Pancreas (tissue), 10 donors: ENCODE results near the gene XCL1. TPM values are rescaled to one million over a fixed set of nuclear protein-coding genes. Genes with fewer than 3 reads are reported as not detected.

Experiments
- ATAC-seq, 4 donors: fragments of 200-7000 bp; cut with Tn5 transposase; one replicate each; pipeline versions ENCODE4 v1.8.0 to v1.9.1; 2020; ENCODE audit warnings: mild to moderate bottlenecking in 4 of 4, moderate library complexity in 4 of 4
- DNase-seq, 6 donors: peaks; one replicate each; pipeline ENCODE4 v3.0.0-alpha.2; 2020
- FAIRE-seq: peaks from 2 replicates; lab custom pipeline; 2012; peaks lifted over from hg19 to GRCh38; lab: Jason Lieb, UNC
- H3K27ac ChIP-seq, 4 donors: fragments of 200-600 bp; sonication (generic); 1 replicate in 3 of 4; 2 replicates in 1 of 4; pipeline versions ENCODE4 v1.5.0 to v1.8.0; 2020
- H3K27me3 ChIP-seq, 4 donors: fragments of 200-600 bp; one replicate each; pipeline ENCODE4 v1.8.0; 2021
- H3K36me3 ChIP-seq, 3 donors: fragments of 200-600 bp; sonication (generic) in 1 of 3; one replicate each; pipeline versions ENCODE4 v1.5.0 to v1.8.0; 2020 to 2021
- H3K4me1 ChIP-seq, 3 donors: fragments of 200-600 bp; one replicate each; pipeline ENCODE4 v1.8.0; 2021
- H3K4me3 ChIP-seq, 4 donors: fragments of 200-600 bp; sonication (generic) in 2 of 4; one replicate each; pipeline versions ENCODE4 v1.5.0 to v1.8.0; 2020 to 2021
- H3K9me3 ChIP-seq, 4 donors: fragments of 200-600 bp; one replicate each; pipeline ENCODE4 v1.8.0; 2021
- CTCF ChIP-seq, 4 donors: fragments of 200-600 bp; sonication (generic) in 3 of 4; IDR thresholded peaks; one replicate each; pipeline versions ENCODE4 v1.5.0 to v1.8.0; 2021; ENCODE audit warnings: antibody characterized with exemption in 4 of 4
- WGBS, 2 donors: extraction: QIAGEN DNeasy Blood & Tissue Kit; methylation state at CpG; one replicate each; pipeline ENCODE4 v1.1.7; 2013; 5-methylcytosine and 5-hydroxymethylcytosine counted together
- intact Hi-C, 3 donors: fragments of 100-400 bp; cut with DNase I; formaldehyde crosslinking; loops; one replicate each; pipeline versions ENCODE4 v1.11.1 to v1.14.2; 2022
- polyA plus RNA-seq, 2 donors: library from polyadenylated mRNA; stranded (reverse); fragments of 200-250 nt; gene quantifications; one replicate each; pipeline ENCODE4 v1.2.3, GENCODE V29; 2013
- total RNA-seq, 6 donors: library from RNA; stranded (reverse); fragmentation: NEBNext Ultra II Directional in 4 of 6; extraction: Animal tissue kit (Norgen Biotek cat#: 25700) in 4 of 6; gene quantifications; one replicate each; pipeline versions ENCODE4 v1.2.1 to v1.2.4, GENCODE V29; 2021 to 2023
- donor health status: healthy with polysubstance abuse.
- donor health status: DM: no; HTN: no; CAD: no; lungs with moderate emphysema.
- donor health status: DM: no; HTN: no; CAD: no.
- donor health status: control.
- donor health status: control.
- donor health status: Bipolar disorder and iron deficiency.
- donor health status: DM: yes; HTN: yes; CAD: no.
- donor health status: DM: no; HTN: no; CAD: no.
- donor health status: DM: no; HTN: no; CAD: no.
- donor health status: DM: yes; HTN: yes; CAD: no.

The XCL1 gene
- total and polyA plus RNA-seq, 8 donors: 0.09 to 0.28 (median 0.14) TPM; not detected in 5

GRCh38 chr1:168623003-168623828, 46.8 kb downstream of the XCL1 start:
- no peak for FAIRE-seq
- 76 to 84% methylated on average over 8 of the region's 8 CpGs for WGBS, 2 donors
- no peaks in the 10 kb centered on the region for H3K36me3 ChIP-seq
- ATAC-seq: peak in 3 of 4 donors; percentile 17 to 60 (median 45)
- DNase-seq: no peak
- H3K4me1 ChIP-seq: no peaks in the 10 kb centered on the region
- H3K4me3 ChIP-seq: no peak overlapping the region
- no peak for TF ChIP-seq CTCF (IDR thresholded peaks at IDR 0.05)
- no peaks in the 10 kb centered on the region for H3K27me3 ChIP-seq
- H3K9me3 ChIP-seq: no peaks in the 10 kb centered on the region
- intact Hi-C loops: no loop called here
- no peak overlapping the region for H3K27ac ChIP-seq

- no peaks in the 10 kb centered on the region for H3K36me3 ChIP-seq
- no peak for DNase-seq
- FAIRE-seq: no peak
- no peak for TF ChIP-seq CTCF (IDR thresholded peaks at IDR 0.05)
- WGBS, 2 donors: 88 to 91% methylated on average over 4 of the region's 4 CpGs
- H3K4me3 ChIP-seq: no peak overlapping the region
- no peak overlapping the region for H3K27ac ChIP-seq
- no peak for ATAC-seq
- no peaks in the 10 kb centered on the region for H3K4me1 ChIP-seq
- H3K27me3 ChIP-seq: no peaks in the 10 kb centered on the region
- H3K9me3 ChIP-seq: no peaks in the 10 kb centered on the region
- intact Hi-C loops: no loop called here
Observed at GRCh38 chr1:168623831-168624230, 47.4 kb downstream of the XCL1 start.

GRCh38 chr1:168626326-168626725, 49.9 kb downstream of the XCL1 start:
- DNase-seq (no peak), ATAC-seq (peak in 2 of 4 donors; percentile 47 to 56), FAIRE-seq (no peak)
- Histone ChIP-seq H3K27me3 (no peaks in the 10 kb centered on the region), H3K36me3 (no peaks in the 10 kb centered on the region), H3K27ac (no peak overlapping the region), H3K9me3 (no peaks in the 10 kb centered on the region), H3K4me1 (no peaks in the 10 kb centered on the region), H3K4me3 (no peak overlapping the region)
- 86 to 88% methylated on average over 4 of the region's 4 CpGs for WGBS, 2 donors
- intact Hi-C loops: no loop called here
- TF ChIP-seq CTCF (IDR thresholded peaks at IDR 0.05): no peak

GRCh38 chr1:168627370-168627769, 51.0 kb downstream of the XCL1 start:
- WGBS, 2 donors: 81% methylated on average over 1 of the region's 1 CpG
- intact Hi-C loops: no loop called here
- FAIRE-seq (no peak), ATAC-seq (no peak), DNase-seq (no peak)
- H3K4me3 ChIP-seq: no peak overlapping the region
- no peak for TF ChIP-seq CTCF (IDR thresholded peaks at IDR 0.05)
- H3K9me3 ChIP-seq: no peaks in the 10 kb centered on the region
- H3K27ac ChIP-seq: no peak overlapping the region
- H3K27me3 ChIP-seq: no peaks in the 10 kb centered on the region
- H3K4me1 ChIP-seq: no peaks in the 10 kb centered on the region
- H3K36me3 ChIP-seq: no peaks in the 10 kb centered on the region

GRCh38 chr1:168628807-168629206, 52.4 kb downstream of the XCL1 start:
- no peak for FAIRE-seq
- intact Hi-C loops: no loop called here
- TF ChIP-seq CTCF (IDR thresholded peaks at IDR 0.05): no peak

More at GRCh38 chr1:168628807-168629206, 52.4 kb downstream of the XCL1 start:
- DNase-seq (no peak), ATAC-seq (peak in 1 of 4 donors; percentile 39)
- H3K36me3 ChIP-seq: no peaks in the 10 kb centered on the region
- no peak overlapping the region for H3K4me3 ChIP-seq
- no peaks in the 10 kb centered on the region for H3K9me3 ChIP-seq
- no peaks in the 10 kb centered on the region for H3K27me3 ChIP-seq
- H3K4me1 ChIP-seq: no peaks in the 10 kb centered on the region
- H3K27ac ChIP-seq: no peak overlapping the region
